ENCODE measurements around the gene TBL3. TPM values are rescaled to one million over a fixed set of nuclear protein-coding genes. Genes with fewer than 3 reads are reported as not detected.
A peak's percentile ranks its signal among the peaks of the same experiment; 100 is the strongest.

The TBL3 gene
- total RNA-seq, 4 donors from 2014 or later, result 34.4 to 91.8 (median 53.7) TPM

GRCh38 chr16:1981398-1981836 lies 9.6 kb downstream of the TBL3 start, which contains the start of gene NOXO1:
TSS of gene NOXO1 (minus strand) at chr16:1981469. CDS start at chr16:1981179, 290 bp downstream.
- Histone ChIP-seq H3K4me3 (replicated peaks in 1 of 3) (no peak within 1 kb of the TSS), H3K27me3 (peaks cover 13% of the 10 kb centered on the region), H3K36me3 (peaks cover 32 to 35% of the 10 kb centered on the region in 2 donors), H3K4me1 (peaks cover 5 to 24% of the 10 kb centered on the region in 2 donors), H3K9me3 (no peaks in the 10 kb centered on the region), H3K27ac (no peak within 1 kb of the TSS)
- 22 to 24% methylated on average over 5 to 6 of the region's 6 CpGs for WGBS, 2 donors
- no peak for DNase-seq
- intact Hi-C loops (cut with DNase I), result no loop called here
- TF ChIP-seq CTCF (IDR thresholded peaks at IDR 0.05), result no peak
- TF ChIP-seq POLR2A (IDR thresholded peaks at IDR 0.05), result no peak

- Histone ChIP-seq H3K4me3 (replicated peaks in 1 of 3) (no peak overlapping the region), H3K27me3 (peaks cover 13% of the 10 kb centered on the region), H3K4me1 (peaks cover 5 to 24% of the 10 kb centered on the region in 2 donors), H3K36me3 (peaks cover 29% of the 10 kb centered on the region in 2 donors), H3K9me3 (no peaks in the 10 kb centered on the region), H3K27ac (no peak overlapping the region)
- no peak for DNase-seq
- no peak for TF ChIP-seq CTCF (IDR thresholded peaks at IDR 0.05)
- TF ChIP-seq POLR2A (IDR thresholded peaks at IDR 0.05), result no peak
- 60 to 77% methylated on average over 4 to 5 of the region's 5 CpGs for WGBS, 2 donors
- intact Hi-C loops (cut with DNase I), result no loop called here
These were observed 10.2 kb downstream of the TBL3 start for GRCh38 chr16:1982013-1982433.

- Histone ChIP-seq H3K27ac (peak overlapping the region in 1 of 3 donors; percentile 49), H3K9me3 (no peaks in the 10 kb centered on the region), H3K27me3 (peaks cover 13% of the 10 kb centered on the region), H3K4me1 (peaks cover 5 to 24% of the 10 kb centered on the region in 2 donors), H3K36me3 (peaks cover 19% of the 10 kb centered on the region in 2 donors), H3K4me3 (replicated peaks in 1 of 3) (peak overlapping the region in 1 of 3 donors; percentile 85)
- DNase-seq, result no peak
- TF ChIP-seq POLR2A (IDR thresholded peaks at IDR 0.05), result no peak
- no peak for TF ChIP-seq CTCF (IDR thresholded peaks at IDR 0.05)
- intact Hi-C loops (cut with DNase I), result no loop called here
- 27 to 29% methylated on average over 17 of the region's 19 CpGs for WGBS, 2 donors
These were observed 11.2 kb downstream of the TBL3 start for GRCh38 chr16:1982991-1983543.

- TF ChIP-seq POLR2A (IDR thresholded peaks at IDR 0.05) (peak in 1 of 2 donors; percentile 54), CTCF (IDR thresholded peaks at IDR 0.05) (peak in 3 of 6 experiments; percentile 17 to 42 (median 32))
These were observed 11.9 kb downstream of the TBL3 start, which contains the start of gene GFER for GRCh38 chr16:1983544-1984346. TSS of gene GFER (plus strand) at chr16:1984193. CDS start at chr16:1984219, 26 bp downstream.

More at GRCh38 chr16:1983544-1984346, 11.9 kb downstream of the TBL3 start, which contains the start of gene GFER:
- H3K36me3 ChIP-seq, result peaks cover 12 to 13% of the 10 kb centered on the region in 2 donors
- H3K4me1 ChIP-seq, result peaks cover 5 to 24% of the 10 kb centered on the region in 2 donors
- peak within 1 kb of the TSS in 2 of 3 donors; percentile 57 to 62 for H3K27ac ChIP-seq
- H3K9me3 ChIP-seq, result no peaks in the 10 kb centered on the region
- WGBS, 2 donors, result no CpG with 5 or more reads among the region's 109 CpGs
- H3K4me3 ChIP-seq (replicated peaks in 1 of 3), result peak within 1 kb of the TSS; percentile 46 to 85 (median 51)
- DNase-seq, result peak; percentile 86 to 87
- peaks cover 7% of the 10 kb centered on the region for H3K27me3 ChIP-seq
- intact Hi-C loops (cut with DNase I), result no loop called here
